Activated CD4-positive, alpha-beta T cell treated with anti-CD3 and anti-CD28 coated beads, Interleukin-2, Interleukin-6, amounts not matched to agents 100 ng/mL and 50 ng/mL, durations not matched to agents 16 hours and 8 hours (primary cell): ENCODE data around the gene SEMA5A.

Source experiments
- DNase-seq: peaks from one replicate; pipeline ENCODE4 v3.0.0-alpha.2; 2020

The SEMA5A gene

GRCh38 chr5:9314558-9314957 is 231.3 kb downstream of the SEMA5A start:
- DNase-seq: no peak

DNA sequence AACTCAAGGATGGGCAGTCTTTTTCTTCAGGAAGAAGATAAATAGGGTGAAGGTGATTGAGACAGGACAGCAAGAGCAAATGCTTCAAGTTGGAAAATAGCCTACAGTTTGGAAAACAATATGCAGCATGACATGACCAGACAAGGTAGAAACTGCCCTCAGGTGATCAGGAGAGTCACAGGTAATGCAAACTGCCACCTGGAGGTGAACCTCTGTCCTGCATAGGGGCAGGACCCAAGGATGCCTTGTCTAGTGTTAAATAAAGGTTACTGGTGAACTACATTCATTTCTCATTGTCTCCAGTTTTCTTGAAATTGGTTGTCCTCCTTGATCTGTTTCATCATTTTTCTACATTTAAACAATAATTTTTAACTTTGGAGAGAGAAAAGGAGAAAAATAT is 232.1 kb downstream of the SEMA5A start:
- DNase-seq: no peak

- DNase-seq: no peak
Measured at GRCh38 chr5:9307150-9307549, 238.7 kb downstream of the SEMA5A start.

DNA sequence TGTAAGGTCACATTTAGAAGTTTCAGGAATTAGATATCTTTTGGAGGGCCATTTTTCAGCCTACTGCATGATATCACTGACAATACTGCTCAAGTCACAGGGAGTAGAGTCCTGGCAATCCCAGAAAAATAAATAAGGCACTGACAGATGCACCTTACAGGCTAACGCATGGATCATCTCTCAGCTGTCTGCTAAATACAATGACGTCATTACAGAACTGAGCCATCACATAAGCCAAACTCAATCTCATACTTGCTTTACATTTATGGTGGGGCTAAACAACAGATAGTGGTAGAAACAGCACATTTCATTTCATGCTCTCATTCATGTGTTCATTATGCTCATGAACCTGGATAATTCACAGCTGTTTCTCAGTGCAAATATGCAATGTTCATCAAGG is 243.7 kb downstream of the SEMA5A start:
- DNase-seq: no peak

GRCh38 chr5:9301200-9301599 is 244.7 kb downstream of the SEMA5A start:
- no peak for DNase-seq

DNA sequence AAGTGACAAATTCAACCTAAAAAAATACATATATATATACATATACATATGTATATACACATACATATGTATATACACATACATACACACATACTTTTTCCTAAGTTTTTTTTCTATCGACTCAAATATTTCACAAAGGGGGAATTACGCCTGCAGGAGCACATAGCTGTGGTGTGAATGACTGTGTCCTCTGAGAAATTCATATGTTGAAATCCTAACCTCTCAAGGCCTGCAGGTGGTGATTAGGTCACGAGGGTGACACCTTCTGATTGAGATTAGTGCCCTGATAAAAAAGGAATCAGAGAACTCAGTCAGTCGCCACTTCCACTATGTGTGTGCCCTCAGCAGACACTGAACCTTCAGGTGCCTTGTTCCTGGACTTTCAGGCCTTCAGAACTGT is 248.7 kb downstream of the SEMA5A start:
- no peak for DNase-seq

DNA sequence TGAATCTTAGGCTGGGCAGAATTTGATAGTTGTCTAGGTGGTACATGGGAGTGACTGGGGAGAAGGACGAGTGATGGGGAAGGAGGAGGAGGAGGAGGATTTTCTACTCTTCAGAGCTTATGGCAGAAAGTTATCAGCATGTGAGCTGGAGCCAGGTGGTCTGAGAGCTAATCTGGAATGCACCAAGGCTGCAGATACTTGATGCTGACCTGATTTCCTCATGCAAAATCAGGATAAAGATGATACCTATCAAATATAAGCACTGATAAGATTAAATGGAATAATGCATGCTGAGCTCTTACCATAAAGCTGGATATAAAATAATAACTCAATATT is 250.4 kb downstream of the SEMA5A start:
- DNase-seq: no peak

DNA sequence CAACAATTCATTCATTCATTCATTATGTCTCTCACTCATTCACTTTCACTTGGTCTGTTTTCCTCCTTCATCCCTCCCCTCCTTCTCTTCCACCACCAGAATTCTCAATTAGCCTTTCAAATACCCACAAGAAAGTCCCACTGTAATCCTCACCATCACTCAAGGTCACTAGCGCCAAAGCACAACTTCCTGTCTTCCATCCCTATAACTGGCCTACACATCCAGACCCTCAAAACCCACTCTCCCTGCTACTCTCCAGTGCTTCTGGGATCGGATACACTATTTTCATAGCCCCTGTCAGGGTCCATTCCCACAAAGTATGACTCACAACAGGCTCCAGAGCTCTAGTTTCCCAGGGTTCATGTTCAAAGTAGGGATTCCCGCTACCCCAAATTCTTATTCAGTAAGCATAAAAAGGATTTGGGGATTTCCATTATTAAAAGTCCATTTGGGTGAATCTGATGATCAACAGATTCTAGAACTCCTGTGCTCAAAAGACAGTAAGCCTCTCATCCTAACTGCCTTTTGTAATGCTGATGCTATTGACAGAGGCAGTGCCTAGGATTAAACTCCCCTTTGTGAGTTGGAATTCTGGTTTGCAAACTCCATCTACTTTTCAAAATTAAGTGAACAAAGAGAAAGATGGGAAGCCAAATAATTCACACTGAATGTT is 250.9 kb downstream of the SEMA5A start:
- no peak for DNase-seq

DNA sequence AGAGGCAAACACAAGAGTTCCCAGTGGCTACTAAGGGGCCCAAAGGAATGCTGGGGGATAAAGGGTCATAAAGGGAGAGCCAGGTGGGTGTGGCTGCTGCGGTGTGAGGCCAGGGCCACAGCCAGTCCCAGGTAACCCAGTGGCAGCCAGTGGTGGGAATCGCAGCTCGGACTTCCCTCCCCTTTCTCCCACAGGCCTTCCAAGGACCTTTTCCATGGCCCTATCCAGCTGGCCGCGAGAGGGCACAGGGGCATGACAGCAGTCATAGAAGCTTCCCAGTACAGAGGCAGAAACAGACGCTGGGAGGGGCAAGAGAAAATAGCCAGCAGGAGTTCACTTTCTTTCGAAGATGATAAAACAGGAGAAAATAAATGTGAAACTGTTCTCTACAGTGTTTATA is 257.6 kb downstream of the SEMA5A start:
- no peak for DNase-seq

DNA sequence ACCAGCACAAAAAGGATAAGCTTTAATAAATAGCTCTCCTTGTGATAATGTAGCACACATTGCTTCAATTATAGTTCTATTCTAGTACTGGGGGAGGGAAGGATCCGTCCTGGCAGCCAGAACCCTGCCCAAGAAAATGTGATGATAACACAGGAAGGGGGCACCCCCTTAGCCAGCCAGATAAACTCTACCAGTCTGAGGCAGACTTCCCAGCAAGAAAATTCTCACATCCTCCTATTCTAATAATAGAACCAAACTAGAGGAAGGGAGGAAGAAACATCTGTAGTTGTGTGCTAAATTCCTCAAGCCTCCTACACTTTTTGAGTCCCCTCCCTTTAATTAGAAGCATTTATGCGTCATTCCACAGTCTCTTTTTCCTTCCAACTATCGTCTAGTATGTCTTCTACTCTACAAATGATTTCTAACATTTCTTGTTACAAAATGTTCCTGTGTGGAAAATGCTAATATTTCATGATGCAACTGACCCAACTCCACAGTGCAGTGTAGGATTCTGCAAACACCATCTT is 261.0 kb downstream of the SEMA5A start:
- DNase-seq: no peak

GRCh38 chr5:9284272-9284671 is 261.6 kb downstream of the SEMA5A start:
- no peak for DNase-seq

DNA sequence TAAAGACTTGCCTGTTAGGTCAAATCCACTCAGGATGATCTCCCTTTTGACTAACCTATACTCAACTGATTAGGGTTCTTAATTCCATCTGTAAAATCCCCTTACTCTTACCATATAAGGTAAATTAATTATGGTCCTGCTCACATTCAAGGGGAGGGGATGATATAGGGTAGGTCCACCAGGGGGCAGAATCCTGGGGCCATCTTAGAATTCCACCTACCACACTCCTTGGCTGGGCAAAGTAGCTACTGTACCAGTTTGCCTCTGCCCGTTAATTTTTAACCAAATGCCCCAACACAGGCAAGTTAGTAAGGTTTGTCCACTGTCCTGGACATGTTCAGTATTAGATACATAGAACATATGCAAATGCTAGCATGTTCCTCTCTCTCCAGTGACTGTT is 262.4 kb downstream of the SEMA5A start:
- DNase-seq: no peak

GRCh38 chr5:9283021-9283420 is 262.9 kb downstream of the SEMA5A start:
- DNase-seq: no peak

DNA sequence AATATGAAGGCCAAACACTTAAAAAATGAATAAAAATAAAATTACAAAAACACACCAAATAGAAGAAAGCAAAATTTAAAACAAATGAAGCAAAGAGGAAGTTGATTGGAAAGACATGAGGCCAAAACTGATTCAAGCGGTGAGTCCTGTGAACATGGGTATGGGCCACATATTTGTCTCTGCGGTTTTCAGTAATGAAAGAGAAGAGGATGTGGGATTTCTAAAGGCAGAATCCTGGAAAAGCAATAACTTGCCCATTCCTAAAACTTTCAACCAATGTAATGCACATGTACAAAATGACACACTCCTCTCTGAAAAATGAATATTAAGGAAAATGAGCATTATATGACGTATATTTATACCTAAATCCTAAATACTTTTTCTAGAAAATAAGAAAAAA is 263.7 kb downstream of the SEMA5A start:
- no peak for DNase-seq

- DNase-seq: no peak
Measured at GRCh38 chr5:9279774-9280173, 266.1 kb downstream of the SEMA5A start.

DNA sequence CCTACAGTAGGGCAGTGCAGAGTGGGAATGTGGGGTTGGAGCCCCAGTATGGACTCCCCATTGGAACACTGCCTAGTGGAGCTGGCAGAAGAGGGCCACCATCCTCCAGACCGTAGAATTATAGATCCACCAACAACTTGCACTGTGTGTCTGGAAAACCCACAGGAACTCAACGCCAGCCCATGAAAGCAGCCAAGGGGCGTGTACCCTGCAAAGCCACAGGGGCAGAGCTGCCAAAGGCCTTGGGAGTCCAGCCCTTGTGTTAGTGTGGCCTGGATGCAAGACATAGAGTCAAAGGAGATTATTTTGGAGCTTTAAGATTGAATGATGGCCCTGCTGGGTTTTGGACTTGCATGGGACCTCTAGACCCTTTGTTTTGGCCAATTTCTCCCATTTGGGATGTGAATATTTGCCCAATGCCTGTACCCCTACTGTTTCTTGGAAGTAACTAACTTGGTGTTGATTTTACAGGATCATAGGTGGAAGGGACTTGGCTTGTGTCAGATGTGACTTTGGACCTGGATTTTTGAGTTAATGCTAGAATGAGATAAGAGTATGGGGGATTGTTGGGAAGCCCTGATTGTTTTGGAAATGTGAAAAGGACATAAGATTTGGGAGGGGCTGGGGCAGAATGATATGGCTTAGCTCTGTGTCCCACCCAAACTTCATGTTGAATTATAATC is 266.8 kb downstream of the SEMA5A start:
- no peak for DNase-seq

DNA sequence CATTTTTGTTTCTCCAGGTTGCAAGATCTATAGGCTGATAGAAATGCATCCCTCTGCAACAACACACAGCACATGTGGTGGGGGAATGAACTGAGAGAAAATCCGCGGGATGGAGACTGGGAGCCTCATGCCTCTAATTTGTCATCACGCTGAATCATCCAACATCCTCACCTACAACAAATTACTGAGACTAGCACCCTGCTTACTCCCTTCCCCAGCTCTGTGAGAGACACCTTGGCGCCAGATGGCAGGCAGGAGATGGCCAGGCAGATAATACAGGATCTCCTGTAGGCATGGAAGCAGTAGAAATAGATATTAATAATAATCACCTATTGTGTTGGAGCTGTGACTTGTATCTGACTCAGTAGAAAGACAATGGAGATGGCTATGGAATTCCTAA is 276.9 kb downstream of the SEMA5A start:
- DNase-seq: no peak

- no peak for DNase-seq
Measured at GRCh38 chr5:9268226-9268625, 277.6 kb downstream of the SEMA5A start.

DNA sequence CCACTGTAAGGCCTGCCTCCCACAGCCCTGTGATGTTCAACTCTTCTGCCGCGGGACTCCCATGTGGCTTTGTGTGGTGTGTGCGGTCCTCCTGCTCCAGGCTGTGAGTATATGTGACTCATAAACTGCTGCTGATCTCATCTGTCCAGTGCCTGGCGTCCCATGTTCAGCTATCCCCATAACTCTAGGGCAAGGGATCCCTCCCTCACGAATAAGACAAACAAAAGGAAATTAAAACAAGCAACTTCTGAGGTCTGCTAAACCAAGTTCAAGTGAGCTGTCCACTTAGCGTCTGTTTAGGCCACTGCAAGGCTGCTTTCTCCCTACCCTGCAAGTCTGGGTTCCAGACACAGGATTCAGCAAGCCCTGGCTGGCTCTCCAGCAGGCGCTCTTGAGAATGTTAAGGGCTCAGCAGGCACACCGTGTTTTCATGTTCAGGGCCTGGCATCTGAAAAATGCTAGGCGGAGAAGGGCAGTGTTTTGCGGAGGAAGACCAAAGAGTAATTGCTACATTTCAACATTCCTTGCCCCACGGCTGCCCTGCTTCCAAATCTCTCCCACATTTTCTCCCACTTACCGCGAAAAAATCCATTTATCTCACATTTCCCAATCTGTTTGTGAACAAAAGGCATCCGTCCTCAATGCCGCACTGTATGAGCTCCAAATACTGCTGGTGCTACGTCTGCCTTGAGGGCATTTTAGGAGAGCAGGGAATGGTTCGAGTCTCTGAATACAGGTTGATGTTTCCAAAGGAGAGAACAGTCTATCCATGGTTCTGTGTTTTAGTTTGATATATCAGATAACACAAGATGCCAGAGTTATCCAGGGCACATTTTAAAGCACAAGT is 280.2 kb downstream of the SEMA5A start:
- no peak for DNase-seq

DNA sequence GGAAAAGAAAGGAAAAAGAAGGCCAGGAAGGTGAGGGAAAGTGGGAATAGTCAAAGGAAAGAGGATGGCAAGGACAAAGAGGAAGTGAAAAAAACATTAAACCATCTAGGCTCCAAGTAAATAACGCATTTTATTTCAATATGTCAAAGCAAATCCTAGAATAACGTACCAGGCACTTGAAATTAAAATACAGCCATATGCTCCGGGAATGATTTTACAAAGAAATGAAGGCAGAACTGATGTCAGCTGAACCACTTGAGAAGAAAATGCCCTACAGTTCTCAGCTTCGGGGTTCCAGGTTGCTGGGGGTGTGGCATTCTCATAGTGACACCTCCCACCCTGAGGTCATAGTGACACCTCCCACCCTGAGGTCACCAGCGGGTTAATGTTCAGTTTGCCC is 281.6 kb downstream of the SEMA5A start:
- no peak for DNase-seq

- DNase-seq: no peak
Measured at GRCh38 chr5:9263656-9264055, 282.2 kb downstream of the SEMA5A start.

- DNase-seq: peak; percentile 3
Measured at GRCh38 chr5:9251379-9251980, 294.4 kb downstream of the SEMA5A start.

GRCh38 chr5:9249231-9249630 is 296.6 kb downstream of the SEMA5A start:
- DNase-seq: no peak

- DNase-seq: no peak
Measured at GRCh38 chr5:9245071-9245470, 300.8 kb downstream of the SEMA5A start.
